ENCODE results near the gene PCOLCE2.

DNA sequence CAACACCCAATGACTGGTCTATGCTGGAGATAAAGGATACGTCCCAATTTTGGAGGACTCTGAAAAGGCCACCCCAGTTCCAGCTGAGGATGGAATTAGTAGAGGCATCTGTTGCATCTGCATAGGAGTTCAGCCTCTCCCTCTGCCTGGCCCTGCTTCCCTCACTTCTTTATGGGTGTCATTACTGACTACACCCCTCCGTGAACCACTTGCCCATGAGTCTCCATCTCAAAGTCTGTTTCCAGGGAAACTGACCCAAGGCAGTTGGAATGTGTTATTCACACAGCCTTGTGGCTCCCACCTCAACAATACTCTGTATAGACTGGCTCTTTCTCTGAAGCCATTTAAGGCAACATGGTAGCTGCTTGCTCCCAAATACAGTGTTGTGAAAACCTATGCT, 21.4 kb upstream of the PCOLCE2 start:
- TF ChIP-seq, protein P1, sequence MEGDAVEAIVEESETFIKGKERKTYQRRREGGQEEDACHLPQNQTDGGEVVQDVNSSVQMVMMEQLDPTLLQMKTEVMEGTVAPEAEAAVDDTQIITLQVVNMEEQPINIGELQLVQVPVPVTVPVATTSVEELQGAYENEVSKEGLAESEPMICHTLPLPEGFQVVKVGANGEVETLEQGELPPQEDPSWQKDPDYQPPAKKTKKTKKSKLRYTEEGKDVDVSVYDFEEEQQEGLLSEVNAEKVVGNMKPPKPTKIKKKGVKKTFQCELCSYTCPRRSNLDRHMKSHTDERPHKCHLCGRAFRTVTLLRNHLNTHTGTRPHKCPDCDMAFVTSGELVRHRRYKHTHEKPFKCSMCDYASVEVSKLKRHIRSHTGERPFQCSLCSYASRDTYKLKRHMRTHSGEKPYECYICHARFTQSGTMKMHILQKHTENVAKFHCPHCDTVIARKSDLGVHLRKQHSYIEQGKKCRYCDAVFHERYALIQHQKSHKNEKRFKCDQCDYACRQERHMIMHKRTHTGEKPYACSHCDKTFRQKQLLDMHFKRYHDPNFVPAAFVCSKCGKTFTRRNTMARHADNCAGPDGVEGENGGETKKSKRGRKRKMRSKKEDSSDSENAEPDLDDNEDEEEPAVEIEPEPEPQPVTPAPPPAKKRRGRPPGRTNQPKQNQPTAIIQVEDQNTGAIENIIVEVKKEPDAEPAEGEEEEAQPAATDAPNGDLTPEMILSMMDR (IDR thresholded peaks at IDR 0.05), result no peak
- TF ChIP-seq POLR2A (IDR thresholded peaks at IDR 0.05), result no peak
